Measurements from ENCODE around the gene NMNAT3. TPM values are rescaled to one million over a fixed set of nuclear protein-coding genes. Genes with fewer than 3 reads are reported as not detected.

The NMNAT3 gene
- total RNA-seq, 2 donors from 2014 or later, result 1.2 to 1.6 TPM

DNA sequence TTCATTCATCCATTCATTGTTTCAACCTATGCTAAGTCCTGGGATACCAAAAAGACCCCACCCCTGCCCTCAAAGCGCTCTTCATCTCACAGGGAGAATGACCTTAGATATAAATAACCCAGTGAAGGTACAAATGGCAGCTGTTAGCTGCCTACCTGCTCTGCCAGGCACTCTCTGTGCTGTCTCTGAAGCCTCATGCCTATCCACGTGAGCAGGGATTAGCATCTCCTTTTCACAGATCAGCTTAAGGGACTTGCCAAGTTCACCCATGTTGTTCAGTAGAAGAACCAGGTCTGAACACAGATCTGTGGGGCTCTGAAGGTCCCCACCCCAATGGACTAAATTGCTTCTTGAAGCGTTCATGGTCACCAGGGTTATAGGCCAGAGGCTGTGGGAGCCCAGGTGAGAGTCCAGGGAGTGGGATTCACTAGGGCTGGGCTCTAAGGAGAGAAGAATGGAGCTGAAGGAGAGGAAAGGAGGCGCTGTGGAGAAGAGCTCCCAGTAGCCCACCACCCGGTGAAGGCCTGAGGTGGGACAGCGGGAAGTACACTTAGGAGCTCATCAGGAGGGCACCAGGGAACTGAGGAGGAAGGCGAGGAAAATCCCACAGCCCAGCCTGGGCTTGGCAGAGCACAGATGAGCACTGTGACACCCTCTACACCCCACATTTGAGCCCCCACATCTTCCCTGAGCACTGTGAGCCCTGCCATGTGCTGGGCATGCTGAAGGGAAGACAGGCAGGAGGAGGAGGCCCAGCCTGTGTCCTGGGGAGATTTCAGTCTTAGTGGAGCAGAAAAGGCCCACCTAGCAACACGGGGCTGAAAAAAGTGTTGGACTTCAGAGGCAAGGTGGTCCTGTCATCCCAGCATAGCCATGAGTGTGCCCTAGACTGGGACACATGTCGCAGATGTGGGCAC lies 158.6 kb downstream of the NMNAT3 start:
- 81 to 89% methylated on average over 4 to 9 of the region's 9 CpGs for WGBS, 2 experiments (ENCODE audit: insufficient coverage in 1 of 2, insufficient read length in 1 of 2)
- Histone ChIP-seq H3K9me3 (ENCODE audit: control insufficient read depth, low read length) (no peaks in the 10 kb centered on the region), H3K9ac (ENCODE audit: extremely low read depth, low read length, poor library complexity, severe bottlenecking) (no peak overlapping the region), H3K4me3 (ENCODE audit: low read length) (no peak overlapping the region), H3K36me3 (ENCODE audit: control insufficient read depth, insufficient read depth, low read length) (no peaks in the 10 kb centered on the region), H3K27me3 (ENCODE audit: control insufficient read depth, insufficient read depth, low read length, poor library complexity, severe bottlenecking) (no peaks in the 10 kb centered on the region), H3K27ac (ENCODE audit: low read depth, low read length) (no peak overlapping the region), H3K4me1 (ENCODE audit: control insufficient read depth, insufficient read depth, low read length) (peaks cover 5% of the 10 kb centered on the region)
- Mint-ChIP-seq H3K4me1 (peaks cover 18% of the 10 kb centered on the region), H3K27me3 (ENCODE audit: insufficient read depth) (no peaks in the 10 kb centered on the region), H3K4me3 (no peak overlapping the region), H3K36me3 (ENCODE audit: low read depth) (peaks cover 10% of the 10 kb centered on the region), H3K27ac (no peak overlapping the region), H3K9me3 (no peaks in the 10 kb centered on the region)
- DNase-seq, result no peak
- no peak for TF ChIP-seq CTCF (conservative IDR thresholded peaks at IDR 0.05)

GRCh38 chr3:139518306-139518705 lies 159.5 kb downstream of the NMNAT3 start:
- no peak for DNase-seq
- Mint-ChIP-seq H3K27me3 (ENCODE audit: insufficient read depth) (no peaks in the 10 kb centered on the region), H3K4me1 (peaks cover 9% of the 10 kb centered on the region), H3K36me3 (ENCODE audit: low read depth) (peaks cover 10% of the 10 kb centered on the region), H3K4me3 (no peak overlapping the region), H3K27ac (no peak overlapping the region), H3K9me3 (no peaks in the 10 kb centered on the region)
- H3K27ac ChIP-seq (ENCODE audit: low read depth, low read length), result no peak overlapping the region
- no peaks in the 10 kb centered on the region for H3K36me3 ChIP-seq (ENCODE audit: control insufficient read depth, insufficient read depth, low read length)
- H3K9ac ChIP-seq (ENCODE audit: extremely low read depth, low read length, poor library complexity, severe bottlenecking), result no peak overlapping the region
- no peaks in the 10 kb centered on the region for H3K9me3 ChIP-seq (ENCODE audit: control insufficient read depth, low read length)
- no peaks in the 10 kb centered on the region for H3K4me1 ChIP-seq (ENCODE audit: control insufficient read depth, insufficient read depth, low read length)
- no peaks in the 10 kb centered on the region for H3K27me3 ChIP-seq (ENCODE audit: control insufficient read depth, insufficient read depth, low read length, poor library complexity, severe bottlenecking)
- no peak overlapping the region for H3K4me3 ChIP-seq (ENCODE audit: low read length)
- no peak for TF ChIP-seq CTCF (conservative IDR thresholded peaks at IDR 0.05)
- 88 to 90% methylated on average over 3 to 6 of the region's 6 CpGs for WGBS, 2 experiments (ENCODE audit: insufficient coverage in 1 of 2, insufficient read length in 1 of 2)

DNA sequence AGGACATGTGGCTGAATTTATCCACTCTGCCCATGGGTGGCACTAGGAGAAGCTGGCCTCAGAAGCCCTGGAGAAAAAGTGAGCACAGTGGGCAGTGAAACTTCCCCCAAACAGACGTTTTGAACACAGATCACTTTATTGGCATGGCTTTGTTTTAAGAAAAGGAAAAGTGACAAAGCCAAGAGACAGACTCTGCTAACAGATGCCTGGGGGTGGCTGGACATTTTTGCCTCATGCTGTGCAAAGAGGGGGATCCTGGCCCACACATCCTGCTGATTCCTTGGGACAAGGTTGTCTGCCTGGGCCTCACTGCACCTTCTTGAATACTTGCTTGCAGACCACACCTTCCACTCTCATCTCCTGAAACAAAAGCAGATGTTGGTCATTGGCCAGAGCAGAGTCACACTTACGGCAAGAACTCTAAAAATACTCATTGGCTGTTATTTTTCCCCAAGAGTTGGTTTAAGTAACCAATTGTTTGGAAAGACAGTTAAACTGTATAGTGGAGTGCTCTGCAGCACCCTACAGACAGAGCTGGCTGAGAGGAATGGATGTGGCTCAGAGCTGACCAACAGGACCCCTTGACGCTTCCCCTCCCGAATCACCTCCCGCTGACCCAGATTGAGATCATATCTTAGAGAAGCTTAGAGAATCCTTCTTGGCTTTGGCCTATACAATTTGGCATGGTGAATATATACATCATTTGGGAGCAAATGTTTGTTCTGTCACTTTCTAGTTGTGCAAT lies 160.3 kb downstream of the NMNAT3 start:
- no peak overlapping the region for H3K9ac ChIP-seq (ENCODE audit: extremely low read depth, low read length, poor library complexity, severe bottlenecking)
- Mint-ChIP-seq H3K4me1 (peaks cover 5% of the 10 kb centered on the region), H3K9me3 (no peaks in the 10 kb centered on the region), H3K27ac (no peak overlapping the region), H3K36me3 (ENCODE audit: low read depth) (peaks cover 9% of the 10 kb centered on the region), H3K4me3 (no peak overlapping the region), H3K27me3 (ENCODE audit: insufficient read depth) (no peaks in the 10 kb centered on the region)
- H3K9me3 ChIP-seq (ENCODE audit: control insufficient read depth, low read length), result no peaks in the 10 kb centered on the region
- no peak for TF ChIP-seq CTCF (conservative IDR thresholded peaks at IDR 0.05)
- no peaks in the 10 kb centered on the region for H3K27me3 ChIP-seq (ENCODE audit: control insufficient read depth, insufficient read depth, low read length, poor library complexity, severe bottlenecking)
- no peak for DNase-seq
- H3K4me1 ChIP-seq (ENCODE audit: control insufficient read depth, insufficient read depth, low read length), result no peaks in the 10 kb centered on the region
- no peaks in the 10 kb centered on the region for H3K36me3 ChIP-seq (ENCODE audit: control insufficient read depth, insufficient read depth, low read length)
- H3K27ac ChIP-seq (ENCODE audit: low read depth, low read length), result no peak overlapping the region
- WGBS, 2 experiments (ENCODE audit: insufficient coverage in 1 of 2, insufficient read length in 1 of 2), result 90 to 94% methylated on average over 3 to 5 of the region's 5 CpGs
- H3K4me3 ChIP-seq (ENCODE audit: low read length), result no peak overlapping the region
